Neuronal stem cell (in vitro differentiated cells): ENCODE results near the gene RNF213.
"Not testable (repeated sequence)": the region's sequence is repeated elsewhere in the genome, so short reads cannot be mapped to it uniquely, and the experiment has no call there.

ENCODE experiments used
- DNase-seq: peaks from one replicate; pipeline ENCODE4 v3.0.0-alpha.2; 2013; ENCODE audit warnings: low spot score
- H2AFZ ChIP-seq: one replicate; pipeline ENCODE4 v1.6.1; 2013; ENCODE audit warnings: mild to moderate bottlenecking, low read length, inconsistent platforms
- H2AK5ac ChIP-seq: 2 replicates; pipeline ENCODE4 v1.6.1; 2013; ENCODE audit warnings: low read depth, mild to moderate bottlenecking, inconsistent platforms, low read length, moderate library complexity, mixed read lengths
- H2BK120ac ChIP-seq: 2 replicates; pipeline ENCODE4 v1.6.1; 2013; ENCODE audit warnings: low read depth, mild to moderate bottlenecking, inconsistent platforms, low read length, moderate library complexity, mixed read lengths
- H2BK12ac ChIP-seq: one replicate; pipeline ENCODE4 v1.6.1; 2013; ENCODE audit warnings: low read length, inconsistent platforms
- H2BK15ac ChIP-seq: 2 replicates; pipeline ENCODE4 v1.6.1; 2013; ENCODE audit warnings: mild to moderate bottlenecking, low read length, inconsistent platforms, mixed read lengths
- H2BK5ac ChIP-seq: one replicate; pipeline ENCODE4 v1.6.1; 2013; ENCODE audit warnings: inconsistent platforms, mild to moderate bottlenecking, low read length, moderate library complexity
- H3K14ac ChIP-seq: one replicate; pipeline ENCODE4 v1.6.1; 2013; ENCODE audit warnings: low read length, inconsistent platforms
- H3K18ac ChIP-seq: 2 replicates; pipeline ENCODE4 v1.6.1; 2013; ENCODE audit warnings: low read length, inconsistent platforms
- H3K23ac ChIP-seq: 2 replicates; pipeline ENCODE4 v1.6.1; 2013; ENCODE audit warnings: low read depth, mild to moderate bottlenecking, mixed read lengths, low read length, inconsistent platforms; ENCODE audit not compliant: poor library complexity
- H3K27ac ChIP-seq: replicated peaks from 3 replicates; pipeline ENCODE4 v1.5.1; 2013; ENCODE audit warnings: low read length, inconsistent platforms
- H3K27me3 ChIP-seq, 3 experiments: 2 replicates each; pipeline ENCODE4 v1.6.1; 2013; ENCODE audit warnings: low read length in 3 of 3, mild to moderate bottlenecking in 2 of 3, inconsistent platforms in 1 of 3, low read depth in 1 of 3, mixed read lengths in 1 of 3, moderate library complexity in 1 of 3; ENCODE audit not compliant: control insufficient read depth in 3 of 3, insufficient read depth in 3 of 3
- H3K36me3 ChIP-seq, 2 donors: replicated peaks in 1 of 2; 2 replicates each; pipeline ENCODE4 v1.6.1; 2013; ENCODE audit warnings: low read length in 2 of 2; ENCODE audit not compliant: control insufficient read depth in 2 of 2, insufficient read depth in 2 of 2
- H3K4ac ChIP-seq: 2 replicates; pipeline ENCODE4 v1.6.1; 2013; ENCODE audit warnings: inconsistent platforms, mild to moderate bottlenecking, low read length, moderate library complexity
- H3K4me1 ChIP-seq, 2 donors: 1 replicate in 1 of 2; 2 replicates in 1 of 2; pipeline ENCODE4 v1.6.1; 2013; ENCODE audit warnings: low read length in 2 of 2, low read depth in 1 of 2; ENCODE audit not compliant: control insufficient read depth in 2 of 2, insufficient read depth in 1 of 2
- H3K4me2 ChIP-seq: one replicate; pipeline ENCODE4 v1.6.1; 2013; ENCODE audit warnings: mild to moderate bottlenecking, low read length, inconsistent platforms; ENCODE audit not compliant: insufficient read depth, poor library complexity, severe bottlenecking
- H3K4me3 ChIP-seq, 2 donors: 2 replicates each; pipeline ENCODE4 v1.5.1; 2013; ENCODE audit warnings: low read length in 2 of 2, mild to moderate bottlenecking in 2 of 2, inconsistent platforms in 1 of 2, moderate library complexity in 1 of 2
- H3K79me1 ChIP-seq: one replicate; pipeline ENCODE4 v1.6.1; 2013; ENCODE audit warnings: low read depth, mild to moderate bottlenecking, inconsistent platforms, low read length, moderate library complexity
- H3K9ac ChIP-seq: one replicate; pipeline ENCODE4 v1.6.1; 2013; ENCODE audit warnings: mild to moderate bottlenecking, low read depth, low read length, inconsistent platforms; ENCODE audit not compliant: poor library complexity
- H3K9me3 ChIP-seq, 2 donors: replicated peaks in 1 of 2; 2 replicates each; pipeline versions ENCODE3 to v1.6.1; 2013; ENCODE audit warnings: low read length in 2 of 2, mild to moderate bottlenecking in 2 of 2, inconsistent platforms in 1 of 2, low read depth in 1 of 2, mixed read lengths in 1 of 2, moderate library complexity in 1 of 2; ENCODE audit not compliant: control insufficient read depth in 2 of 2, insufficient read depth in 1 of 2
- H4K8ac ChIP-seq: one replicate; pipeline ENCODE4 v1.6.1; 2013; ENCODE audit warnings: low read depth, mild to moderate bottlenecking, inconsistent platforms, low read length, moderate library complexity
- H4K91ac ChIP-seq: one replicate; pipeline ENCODE4 v1.6.1; 2013; ENCODE audit warnings: low read length, low read depth, mild to moderate bottlenecking, inconsistent platforms; ENCODE audit not compliant: poor library complexity
- WGBS, 2 donors: extraction: QIAGEN DNeasy Blood & Tissue Kit; methylation state at CpG; one replicate each; pipeline ENCODE4 v1.1.7; 2013; ENCODE audit warnings: missing lambda C conversion rate in 2 of 2, mixed read lengths in 1 of 2; ENCODE audit not compliant: insufficient read length in 2 of 2, insufficient replicate concordance in 1 of 2; ENCODE audit errors: extremely low coverage in 2 of 2; 5-methylcytosine and 5-hydroxymethylcytosine counted together

RNF213 gene

DNA sequence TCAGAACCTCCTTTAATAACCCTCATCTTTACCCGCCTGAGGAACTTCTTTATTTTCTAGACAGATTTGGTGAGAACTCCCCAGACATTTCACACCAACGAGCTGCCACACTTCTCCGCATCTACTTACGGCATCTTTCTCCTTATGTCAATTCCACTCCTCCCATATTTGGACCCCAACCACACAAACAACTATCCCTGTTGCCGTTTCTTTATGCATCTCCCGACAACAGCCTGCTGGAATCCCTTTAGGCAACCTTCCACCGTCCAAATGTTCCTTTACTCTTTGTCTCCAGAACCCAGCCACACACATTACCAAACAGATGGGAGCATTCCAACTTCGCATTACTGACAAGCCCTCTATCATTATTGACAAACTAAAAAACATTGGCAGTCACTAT, 145.5 kb downstream of the RNF213 start:
- Histone ChIP-seq H2BK5ac (no peak overlapping the region), H3K9me3 (no peaks in the 10 kb centered on the region)
- WGBS, 2 donors: no CpG with 5 or more reads among the region's 8 CpGs

DNA sequence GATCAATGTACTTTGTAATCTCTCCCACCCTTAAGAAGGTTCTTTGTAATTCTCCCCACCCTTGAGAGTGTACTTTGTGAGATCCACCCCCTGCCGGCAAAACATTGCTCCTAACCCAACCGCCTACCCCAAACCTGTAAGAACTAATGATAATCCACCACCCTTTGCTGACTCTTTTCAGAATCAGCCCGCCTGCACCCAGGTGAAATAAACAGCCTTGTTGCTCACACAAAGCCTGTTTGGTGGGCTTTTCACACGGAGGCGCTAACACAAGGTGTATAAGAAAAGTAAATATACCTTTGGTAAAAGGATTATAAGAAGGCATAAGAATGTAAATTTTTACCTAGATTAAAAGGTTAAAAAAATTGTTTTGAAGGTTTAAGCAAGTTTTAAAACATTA, 147.3 kb downstream of the RNF213 start:
- not testable (repeated sequence) for H2BK120ac ChIP-seq, H2BK15ac ChIP-seq, H3K27ac ChIP-seq, H4K91ac ChIP-seq, H3K4me1 ChIP-seq, H3K9me3 ChIP-seq, H3K4ac ChIP-seq, H3K79me1 ChIP-seq, H3K9ac ChIP-seq, H3K14ac ChIP-seq, H3K4me2 ChIP-seq, H2BK5ac ChIP-seq, DNase-seq, H2AK5ac ChIP-seq, H2BK12ac ChIP-seq, H3K27me3 ChIP-seq, H3K18ac ChIP-seq, H4K8ac ChIP-seq, H3K4me3 ChIP-seq, H3K23ac ChIP-seq, H3K36me3 ChIP-seq, H2AFZ ChIP-seq
- WGBS, 2 donors: no CpG with 5 or more reads among the region's 5 CpGs

More for the DNA sequence above, 145.5 kb downstream of the RNF213 start:
- no peak overlapping the region for H2AFZ ChIP-seq
- no peak overlapping the region for H2BK120ac ChIP-seq
- no peak overlapping the region for H2AK5ac ChIP-seq
- H3K23ac ChIP-seq: no peak overlapping the region
- H3K27ac ChIP-seq: no peak overlapping the region
- H3K18ac ChIP-seq: no peak overlapping the region
- no peak overlapping the region for H3K9ac ChIP-seq
- H3K4me2 ChIP-seq: no peak overlapping the region
- H3K4me3 ChIP-seq: no peak overlapping the region
- H2BK15ac ChIP-seq: no peak overlapping the region
- no peaks in the 10 kb centered on the region for H3K36me3 ChIP-seq
- H3K79me1 ChIP-seq: no peaks in the 10 kb centered on the region
- no peak overlapping the region for H4K8ac ChIP-seq
- H3K4ac ChIP-seq: no peak overlapping the region
- H2BK12ac ChIP-seq: no peak overlapping the region
- no peak for DNase-seq
- H3K14ac ChIP-seq: no peak overlapping the region
- no peaks in the 10 kb centered on the region for H3K4me1 ChIP-seq
- H3K27me3 ChIP-seq: no peaks in the 10 kb centered on the region
- H4K91ac ChIP-seq: no peak overlapping the region

DNA sequence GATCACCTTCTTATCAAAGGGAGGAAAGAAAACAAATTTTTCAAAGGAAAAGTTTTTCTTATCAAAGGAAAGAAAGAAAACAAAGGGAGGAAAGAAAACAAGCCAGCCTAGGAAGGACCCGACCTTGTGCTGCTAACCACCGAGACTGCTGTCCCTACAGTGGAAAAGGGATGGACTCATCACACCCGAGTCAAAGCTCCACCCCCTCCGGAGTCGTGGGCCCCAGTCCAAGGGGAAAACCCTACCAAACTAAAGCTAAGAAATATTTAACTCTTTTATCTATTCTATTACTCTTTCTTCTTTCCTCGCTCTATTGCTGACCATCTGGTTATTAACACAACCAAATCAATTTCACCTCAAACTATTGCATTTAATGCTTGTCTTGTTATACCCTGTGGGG, 148.2 kb downstream of the RNF213 start:
- Histone ChIP-seq H3K36me3 (no peaks in the 10 kb centered on the region), H2BK15ac (no peak overlapping the region), H3K4ac (no peak overlapping the region), H3K14ac (no peak overlapping the region), H3K27ac (no peak overlapping the region), H3K4me3 (no peak overlapping the region), H2BK120ac (no peak overlapping the region), H2AFZ (no peak overlapping the region), H2BK5ac (no peak overlapping the region), H2AK5ac (no peak overlapping the region), H3K23ac (no peak overlapping the region), H3K79me1 (peaks cover 4% of the 10 kb centered on the region), H4K91ac (no peak overlapping the region), H4K8ac (no peak overlapping the region), H3K9me3 (no peaks in the 10 kb centered on the region), H3K4me2 (no peak overlapping the region), H3K9ac (no peak overlapping the region), H3K27me3 (peaks cover 0 to 6% (median 0%) of the 10 kb centered on the region in 3 experiments), H2BK12ac (no peak overlapping the region), H3K18ac (no peak overlapping the region), H3K4me1 (no peaks in the 10 kb centered on the region)
- no CpG with 5 or more reads among the region's 6 CpGs for WGBS, 2 donors
- no peak for DNase-seq

DNA sequence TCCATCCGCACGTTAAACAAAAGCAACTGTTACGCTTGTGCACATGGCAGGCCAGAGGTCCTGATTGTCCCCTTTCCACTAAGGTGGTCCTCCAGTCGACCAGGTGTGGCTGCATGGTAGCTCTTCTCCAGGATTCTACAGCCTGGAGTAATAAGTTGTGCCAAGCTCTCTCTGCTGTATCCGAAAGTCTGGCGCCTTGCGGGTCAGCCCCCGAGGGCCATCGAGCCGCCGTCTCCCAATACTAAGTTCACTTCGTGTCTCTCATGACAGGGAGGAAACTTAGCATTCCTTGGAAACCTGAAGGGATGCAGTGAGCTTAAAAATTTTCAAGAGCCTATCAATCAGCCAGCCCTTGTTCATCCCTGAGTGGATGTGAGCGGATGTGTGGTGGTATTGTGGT, 149.0 kb downstream of the RNF213 start:
- H3K23ac ChIP-seq: no peak overlapping the region
- H3K4me2 ChIP-seq: no peak overlapping the region
- H2AFZ ChIP-seq: no peak overlapping the region
- H3K27me3 ChIP-seq: peaks cover 0 to 11% (median 0%) of the 10 kb centered on the region in 3 experiments
- no peak overlapping the region for H2AK5ac ChIP-seq
- H3K18ac ChIP-seq: no peak overlapping the region
- H3K9ac ChIP-seq: no peak overlapping the region
- H3K14ac ChIP-seq: no peak overlapping the region
- no peak overlapping the region for H2BK12ac ChIP-seq
- no peaks in the 10 kb centered on the region for H3K9me3 ChIP-seq
- peaks cover 0 to 6% of the 10 kb centered on the region in 2 donors for H3K4me1 ChIP-seq
- H2BK5ac ChIP-seq: no peak overlapping the region
- no CpG with 5 or more reads among the region's 13 CpGs for WGBS, 2 donors
- H3K27ac ChIP-seq: no peak overlapping the region
- no peak overlapping the region for H2BK15ac ChIP-seq
- H3K4ac ChIP-seq: no peak overlapping the region
- no peak for DNase-seq
- no peak overlapping the region for H3K4me3 ChIP-seq
- H3K36me3 ChIP-seq: no peaks in the 10 kb centered on the region
- H4K91ac ChIP-seq: no peak overlapping the region
- H2BK120ac ChIP-seq: no peak overlapping the region
- H3K79me1 ChIP-seq: peaks cover 4% of the 10 kb centered on the region
- no peak overlapping the region for H4K8ac ChIP-seq
